CD4-positive, alpha-beta T cell treated with Interleukin-6 for 4 hours (primary cell): ENCODE measurements around the gene MAP7D2.
"Not testable (repeated sequence)": the region's sequence is repeated elsewhere in the genome, so short reads cannot be mapped to it uniquely, and the experiment has no call there.

Experiments used
- DNase-seq: peaks from one replicate; pipeline ENCODE4 v3.0.0-alpha.2; 2020; ENCODE audit warnings: mixed read lengths

The MAP7D2 gene

GRCh38 chrX:20116577-20117240 lies at the start of gene MAP7D2:
TSS of gene MAP7D2 (minus strand) at chrX:20116907. CDS start at chrX:20116879, 28 bp downstream.
- DNase-seq = no peak

- DNase-seq = not testable (repeated sequence)
Observed at GRCh38 chrX:20162516-20162915, 45.8 kb upstream of the MAP7D2 start.

DNA sequence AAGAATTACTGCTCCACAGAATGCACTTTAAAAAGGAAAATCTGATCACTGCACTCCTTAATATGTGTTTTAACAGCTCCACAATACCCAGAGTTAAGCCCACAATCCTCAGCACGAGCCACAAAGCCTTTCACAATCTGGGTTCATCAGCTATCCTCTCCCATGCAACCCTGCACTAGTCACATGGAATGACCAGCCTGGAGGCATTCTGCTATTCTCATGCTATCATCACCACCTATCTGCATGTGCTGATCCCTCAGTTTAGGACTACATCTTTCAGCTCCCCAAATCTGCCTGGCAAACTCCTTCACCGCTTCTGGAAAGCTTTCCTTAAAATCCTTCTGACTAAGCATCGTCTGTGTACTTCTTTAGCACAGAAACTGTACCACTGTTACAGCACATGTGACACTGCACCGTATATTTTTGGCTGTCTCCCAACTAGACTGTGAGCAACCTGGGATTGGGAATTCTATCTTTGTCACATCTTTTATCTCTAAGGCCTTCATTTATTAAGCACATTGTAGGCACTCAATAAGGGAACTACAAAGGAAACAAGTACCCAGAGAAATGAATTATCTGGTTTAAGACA lies 43.2 kb upstream of the MAP7D2 start:
- no peak for DNase-seq

- DNase-seq = no peak
Observed at GRCh38 chrX:20151689-20152088, 35.0 kb upstream of the MAP7D2 start.

DNA sequence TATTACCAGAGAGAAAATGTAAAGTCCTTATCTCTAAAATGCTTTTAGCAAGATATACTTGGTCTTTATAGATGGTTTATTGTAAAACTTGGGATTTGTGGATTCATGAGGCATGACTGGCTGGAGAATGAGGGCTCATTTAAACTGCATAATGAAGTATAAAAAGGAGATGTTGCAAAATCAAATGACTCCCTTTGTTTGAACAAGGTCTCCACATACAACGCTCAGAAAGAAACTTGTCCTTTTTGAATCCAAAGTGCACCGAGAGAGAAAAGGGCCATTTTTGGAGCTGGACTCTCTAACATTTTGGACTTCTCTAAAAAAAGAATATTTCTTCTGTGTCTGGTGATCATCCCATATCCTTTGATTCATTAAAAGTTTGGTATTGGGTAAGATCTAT lies 32.6 kb upstream of the MAP7D2 start:
- no peak for DNase-seq

DNA sequence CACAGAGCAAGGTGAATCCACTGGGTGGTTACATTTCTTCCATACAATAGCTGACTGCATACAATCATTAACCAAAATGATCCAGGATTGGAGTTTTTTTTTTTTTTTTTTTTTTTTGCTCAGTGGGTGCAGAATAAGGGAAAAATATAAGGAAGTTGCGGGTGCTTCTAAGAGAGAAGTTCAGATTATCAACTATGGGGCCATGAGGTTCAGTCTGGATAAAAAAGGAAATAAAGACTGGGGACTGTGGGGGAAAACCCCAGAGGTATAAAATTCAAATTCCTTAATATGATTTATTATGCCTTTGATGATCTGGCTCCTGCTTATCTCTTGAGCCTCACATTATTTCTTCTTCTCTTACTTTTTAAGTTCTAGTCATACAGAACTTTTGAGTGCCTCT lies 30.9 kb upstream of the MAP7D2 start:
- no peak for DNase-seq

- no peak for DNase-seq
Observed at GRCh38 chrX:20144491-20144890, 27.8 kb upstream of the MAP7D2 start.

GRCh38 chrX:20143561-20143960 lies 26.9 kb upstream of the MAP7D2 start:
- DNase-seq = no peak

DNA sequence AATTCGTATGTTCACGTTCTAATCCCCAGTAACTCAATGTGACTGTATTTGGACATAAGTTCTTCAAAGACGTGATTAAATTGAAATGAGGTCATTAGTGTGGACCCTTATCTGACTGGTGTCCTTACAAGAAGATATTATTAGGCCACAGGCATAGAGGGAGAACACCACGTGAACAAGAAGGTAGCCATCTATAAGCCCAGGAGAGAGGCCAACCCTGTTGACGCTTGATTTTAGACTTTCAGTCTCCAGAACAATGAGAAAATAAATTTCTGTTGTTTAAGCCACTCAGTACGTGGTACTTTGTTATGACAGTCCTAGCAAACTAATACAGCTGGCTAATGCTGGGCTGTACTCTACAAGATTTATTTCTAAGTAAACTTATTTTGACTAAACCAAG lies 26.4 kb upstream of the MAP7D2 start:
- DNase-seq = no peak

DNA sequence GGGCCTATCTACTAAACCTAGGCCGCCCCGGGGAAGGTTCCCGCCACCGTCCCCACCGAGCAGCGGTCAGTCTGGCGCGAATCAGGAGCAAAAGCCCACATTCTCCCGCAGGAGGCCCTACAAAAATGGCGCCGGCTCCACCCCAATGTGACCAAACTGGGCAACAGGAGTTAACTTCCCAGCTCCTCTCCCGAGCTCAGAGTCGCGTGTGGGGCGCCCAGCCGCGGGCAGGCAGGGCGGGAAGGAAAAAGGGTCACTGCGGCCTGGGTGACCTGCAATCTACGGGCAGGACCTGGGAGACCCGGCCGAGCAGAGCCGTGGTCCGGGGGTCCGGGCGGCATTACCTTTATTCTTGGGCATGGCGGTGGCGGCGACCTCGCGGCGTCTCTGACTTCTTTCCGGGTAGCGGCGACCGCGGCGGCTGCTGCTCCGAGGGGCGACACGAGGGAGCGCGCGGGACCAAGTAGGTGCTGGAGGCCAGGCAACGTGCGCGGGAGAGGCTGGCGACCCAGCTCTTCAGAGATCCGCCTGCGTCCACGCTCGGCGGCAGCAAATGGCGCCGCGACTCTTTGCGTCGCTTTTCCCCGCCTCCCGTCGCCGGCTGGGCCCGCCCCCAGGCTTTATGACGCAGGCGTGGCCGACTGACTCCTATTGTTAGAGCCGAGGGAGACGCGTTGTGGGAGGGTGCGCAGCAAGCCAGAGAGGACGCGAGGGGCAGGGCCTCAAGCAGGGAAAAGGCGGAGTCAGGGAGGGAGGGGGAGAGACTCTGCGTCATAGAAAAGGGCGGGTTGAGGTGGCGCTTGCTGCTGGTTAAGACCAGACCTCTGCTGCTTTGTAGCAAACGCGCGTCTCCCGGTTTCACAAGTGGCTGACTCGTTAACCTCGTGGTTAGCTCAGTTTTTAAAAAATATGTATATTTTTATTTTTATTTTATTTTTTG lies 24.8 kb upstream of the MAP7D2 start, which contains the start of gene EIF1AX:
Gene EIF1AX (minus strand): TSS at position 558 of the 940 bp plus-strand sequence. CDS start 198 bp downstream, at position 360.
- peak; percentile 99 for DNase-seq

DNA sequence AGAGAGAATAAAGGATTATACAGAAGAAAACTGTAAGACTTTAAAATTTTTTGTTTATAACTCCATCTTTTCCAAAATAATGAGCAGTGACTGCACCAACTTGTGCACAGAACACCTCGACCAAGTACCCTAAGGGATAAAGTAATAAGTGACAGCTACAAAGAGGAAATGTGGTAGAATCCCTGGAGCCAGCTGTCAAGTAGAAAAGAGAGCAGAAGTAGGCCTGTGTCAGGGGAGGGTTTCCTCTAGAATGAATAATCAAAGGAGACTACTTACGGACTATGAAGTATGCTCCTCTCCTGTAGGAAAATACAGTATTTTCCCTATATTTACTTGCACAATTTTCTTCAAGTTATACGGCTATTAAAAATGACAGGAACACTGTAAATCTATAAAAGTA lies 23.7 kb upstream of the MAP7D2 start:
- DNase-seq = no peak

- no peak for DNase-seq
Observed at GRCh38 chrX:20139966-20140365, 23.3 kb upstream of the MAP7D2 start.

DNA sequence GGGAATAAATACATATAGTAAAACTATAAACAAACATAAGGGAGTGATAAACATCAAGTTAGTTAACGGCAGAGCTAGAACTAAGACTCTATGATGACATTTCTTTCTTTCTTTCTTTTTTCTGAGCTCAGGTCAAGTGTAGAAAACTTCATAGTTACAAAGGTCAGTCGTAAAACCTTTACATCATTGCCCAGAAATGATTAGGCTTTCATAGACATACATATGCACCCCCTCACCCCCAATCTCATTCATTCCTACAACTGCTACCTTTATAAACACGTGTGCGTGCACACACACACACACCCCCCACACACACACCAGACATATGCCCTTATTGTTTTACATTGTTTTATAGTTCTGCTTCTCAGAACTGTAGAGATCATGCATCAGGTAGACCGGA lies 19.2 kb upstream of the MAP7D2 start:
- no peak for DNase-seq

GRCh38 chrX:20132666-20133065 lies 16.0 kb upstream of the MAP7D2 start:
- no peak for DNase-seq

DNA sequence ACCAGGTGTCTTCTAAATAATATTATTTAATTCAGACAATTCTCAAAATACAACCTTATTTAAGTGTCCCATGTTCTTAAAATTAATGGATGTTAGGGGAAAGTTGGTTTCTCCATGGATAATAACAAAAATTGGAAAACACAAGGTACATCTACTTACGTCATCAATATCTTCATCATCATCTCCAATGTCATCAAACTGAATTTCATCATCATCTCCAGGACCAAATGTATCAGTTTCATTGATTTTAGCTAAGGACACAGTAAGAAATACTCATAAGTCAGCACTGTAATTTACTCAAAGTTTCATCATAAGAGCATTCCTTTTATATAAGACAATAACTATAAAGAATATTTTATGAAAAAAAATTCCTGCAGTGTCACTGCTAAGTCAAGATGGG lies 13.7 kb upstream of the MAP7D2 start:
- no peak for DNase-seq

GRCh38 chrX:20129547-20129946 lies 12.8 kb upstream of the MAP7D2 start:
- no peak for DNase-seq

DNA sequence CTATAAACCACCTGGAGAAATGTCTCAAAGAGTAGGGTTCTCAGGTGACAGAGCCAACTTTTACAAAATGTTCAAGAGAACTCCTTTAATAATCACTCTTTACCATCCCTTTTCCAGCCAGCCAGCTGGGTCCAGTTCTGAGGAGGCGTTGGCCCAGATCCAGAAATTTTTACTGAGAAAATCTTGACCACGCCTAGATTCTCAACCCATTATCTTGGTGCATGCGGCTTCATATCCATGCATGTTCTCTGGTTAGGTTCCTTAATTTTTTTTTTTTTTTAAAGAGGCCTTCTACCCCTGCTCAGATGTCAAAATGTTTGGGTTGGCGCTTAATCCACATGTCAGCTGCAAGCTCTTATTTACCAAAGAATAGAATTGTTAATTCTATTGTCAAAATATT lies 12.0 kb upstream of the MAP7D2 start:
- DNase-seq = no peak

DNA sequence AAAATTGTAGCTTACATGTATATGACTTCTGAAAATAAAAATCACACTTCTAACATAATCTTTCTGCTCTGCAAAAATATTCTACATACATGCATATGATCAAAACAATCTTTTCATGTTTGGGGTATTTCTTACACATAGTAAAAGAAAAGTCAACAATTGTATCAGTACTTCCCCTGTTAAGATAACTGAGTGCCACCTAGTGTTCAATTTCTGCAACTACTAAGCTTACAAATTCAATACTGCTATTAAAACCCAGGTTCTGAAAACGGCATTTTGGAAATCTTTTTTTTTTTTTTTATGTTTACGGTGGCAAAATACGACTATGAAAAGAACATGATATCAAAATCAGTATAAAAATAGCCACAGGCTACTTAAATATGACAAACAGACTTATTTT lies 10.7 kb upstream of the MAP7D2 start:
- DNase-seq = not testable (repeated sequence)

DNA sequence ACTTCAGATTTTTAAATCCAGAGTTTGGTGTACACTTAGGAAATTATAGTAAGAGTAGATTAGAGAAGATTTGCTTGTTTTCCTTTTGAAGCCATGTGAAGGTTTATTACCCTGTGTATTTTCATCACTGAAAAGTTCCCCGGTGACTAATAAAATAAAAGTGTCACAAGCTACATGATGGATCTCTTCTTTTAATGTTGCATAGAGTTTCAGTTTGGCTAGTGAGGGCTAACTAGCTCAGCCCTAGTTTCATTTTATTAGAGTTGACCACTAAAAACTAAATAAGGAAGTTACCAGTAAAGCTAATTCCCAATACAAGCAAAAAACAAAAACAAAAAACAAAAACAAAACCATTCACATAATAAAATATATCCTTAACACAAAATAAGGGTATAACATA lies 10.1 kb upstream of the MAP7D2 start:
- DNase-seq = not testable (repeated sequence)

DNA sequence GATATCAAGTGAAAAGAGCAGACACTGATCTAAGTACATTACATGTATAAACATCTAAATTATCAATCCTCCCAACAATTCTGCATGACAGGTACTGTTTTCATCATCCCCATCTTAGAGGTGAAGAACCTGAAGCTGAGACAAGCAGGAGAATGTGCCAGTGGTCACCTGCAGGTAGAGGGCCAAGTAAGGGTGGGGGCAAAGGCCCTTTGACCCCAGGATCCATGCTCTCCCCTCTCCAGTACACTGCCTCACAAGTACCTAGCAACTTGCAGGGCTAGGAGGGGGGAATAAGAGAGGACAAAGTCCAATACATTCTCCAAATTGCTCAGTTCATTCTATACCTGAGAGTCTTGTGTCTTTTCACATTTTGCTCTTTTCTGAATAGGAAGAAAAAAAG lies 8.3 kb upstream of the MAP7D2 start:
- DNase-seq = no peak

- no peak for DNase-seq
Observed at GRCh38 chrX:20118065-20118824, 1.5 kb upstream of the MAP7D2 start.

- no peak for DNase-seq
Observed at GRCh38 chrX:20116087-20116576, 575 bp downstream of the MAP7D2 start.
